Panc1 (cell line): ENCODE measurements around the gene ENOX1.

Experiments used
- POLR2AphosphoS5 ChIP-seq: IDR thresholded peaks from 2 replicates; pipeline ENCODE4 v1.6.1; 2012; ENCODE audit warnings: mild to moderate bottlenecking, low read depth, low read length, moderate library complexity
- REST ChIP-seq, 2 experiments: IDR thresholded peaks; 2 replicates each; pipeline ENCODE4 v1.6.1; 2011 to 2012; ENCODE audit warnings: low read depth in 2 of 2, control low read depth in 1 of 2, low read length in 1 of 2, mild to moderate bottlenecking in 1 of 2, moderate library complexity in 1 of 2; ENCODE audit not compliant: insufficient read depth in 1 of 2
- TCF7L2 ChIP-seq: IDR thresholded peaks from 2 replicates; pipeline ENCODE4 v1.6.1; 2011; ENCODE audit warnings: mild to moderate bottlenecking, low read depth, low read length, inconsistent platforms

GRCh38 chr13:43629691-43630480 is 156.9 kb downstream of the ENOX1 start:
- TF ChIP-seq POLR2AphosphoS5: no peak
- no peak for TF ChIP-seq TCF7L2
- TF ChIP-seq REST (IDR thresholded peaks at IDR 0.05; ENCODE audit: insufficient read depth in 1 of 2, low read depth in 2 of 2, low read length in 1 of 2): no peak
